GM13977 (cell line): ENCODE data around the gene DGAT2L6.

Source experiments
- DNase-seq: peaks from one replicate; pipeline ENCODE4 v3.0.0; 2012; ENCODE audit warnings: low spot score
- in situ Hi-C: fragments of 300-500 bp; cut with MboI; formaldehyde crosslinking; loops from one replicate; pipeline ENCODE4 v1.12.0; 2022; ENCODE audit warnings: low sequenced_read_pairs, low pct_unique_long_range_greater_than_20kb, mixed read lengths, inconsistent platforms; ENCODE audit not compliant: unreplicated experiment
- TF ChIP-seq, protein P1 (sequence below): IDR thresholded peaks from 2 replicates; pipeline ENCODE4 v1.5.1; 2012; ENCODE audit warnings: mild to moderate bottlenecking, control low read depth; ENCODE audit not compliant: insufficient read depth; ENCODE audit errors: extremely low read depth, missing control alignments

DGAT2L6 gene

DNA sequence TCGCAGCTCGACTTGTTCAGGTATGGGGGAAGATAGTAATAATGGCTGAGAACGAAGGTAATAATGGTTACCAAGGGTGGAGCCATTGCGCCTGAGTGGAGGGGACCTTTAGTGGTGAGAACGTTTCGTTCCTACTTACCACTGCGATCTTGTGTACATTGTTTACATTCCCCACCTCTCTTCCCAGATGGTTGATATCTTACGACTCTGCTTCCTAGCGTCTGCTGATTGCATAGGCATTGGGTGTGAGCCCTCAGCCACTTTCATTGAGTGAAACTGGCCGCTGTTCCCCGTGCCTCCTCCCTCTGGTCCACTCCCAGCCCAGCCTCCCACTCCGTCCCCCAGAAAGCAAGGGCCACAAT, 43.2 kb upstream of the DGAT2L6 start:
- no peak for DNase-seq
- in situ Hi-C loops, result no loop called here
- TF ChIP-seq, protein P1, sequence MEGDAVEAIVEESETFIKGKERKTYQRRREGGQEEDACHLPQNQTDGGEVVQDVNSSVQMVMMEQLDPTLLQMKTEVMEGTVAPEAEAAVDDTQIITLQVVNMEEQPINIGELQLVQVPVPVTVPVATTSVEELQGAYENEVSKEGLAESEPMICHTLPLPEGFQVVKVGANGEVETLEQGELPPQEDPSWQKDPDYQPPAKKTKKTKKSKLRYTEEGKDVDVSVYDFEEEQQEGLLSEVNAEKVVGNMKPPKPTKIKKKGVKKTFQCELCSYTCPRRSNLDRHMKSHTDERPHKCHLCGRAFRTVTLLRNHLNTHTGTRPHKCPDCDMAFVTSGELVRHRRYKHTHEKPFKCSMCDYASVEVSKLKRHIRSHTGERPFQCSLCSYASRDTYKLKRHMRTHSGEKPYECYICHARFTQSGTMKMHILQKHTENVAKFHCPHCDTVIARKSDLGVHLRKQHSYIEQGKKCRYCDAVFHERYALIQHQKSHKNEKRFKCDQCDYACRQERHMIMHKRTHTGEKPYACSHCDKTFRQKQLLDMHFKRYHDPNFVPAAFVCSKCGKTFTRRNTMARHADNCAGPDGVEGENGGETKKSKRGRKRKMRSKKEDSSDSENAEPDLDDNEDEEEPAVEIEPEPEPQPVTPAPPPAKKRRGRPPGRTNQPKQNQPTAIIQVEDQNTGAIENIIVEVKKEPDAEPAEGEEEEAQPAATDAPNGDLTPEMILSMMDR, result no peak

DNA sequence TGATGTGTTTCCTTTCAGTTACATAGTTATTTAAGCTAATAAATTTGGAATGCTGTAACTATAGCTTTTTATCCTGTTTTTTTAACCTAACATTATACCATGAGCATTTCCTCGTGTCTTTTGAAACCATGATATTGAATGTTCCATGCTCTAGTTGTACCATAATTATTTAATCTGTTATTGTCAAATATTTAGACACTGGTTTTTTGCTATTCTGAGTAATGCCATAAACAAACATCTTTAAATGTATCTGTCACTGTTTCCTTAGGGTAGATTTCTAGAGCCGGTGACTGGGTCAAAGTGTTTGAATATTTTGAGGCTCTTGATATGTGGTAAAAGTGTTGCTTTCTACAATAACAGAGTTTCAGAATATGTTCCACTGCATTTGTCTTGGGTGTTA, 38.7 kb upstream of the DGAT2L6 start:
- in situ Hi-C loops, result no loop called here
- no peak for DNase-seq
- TF ChIP-seq, protein P1, result no peak

DNA sequence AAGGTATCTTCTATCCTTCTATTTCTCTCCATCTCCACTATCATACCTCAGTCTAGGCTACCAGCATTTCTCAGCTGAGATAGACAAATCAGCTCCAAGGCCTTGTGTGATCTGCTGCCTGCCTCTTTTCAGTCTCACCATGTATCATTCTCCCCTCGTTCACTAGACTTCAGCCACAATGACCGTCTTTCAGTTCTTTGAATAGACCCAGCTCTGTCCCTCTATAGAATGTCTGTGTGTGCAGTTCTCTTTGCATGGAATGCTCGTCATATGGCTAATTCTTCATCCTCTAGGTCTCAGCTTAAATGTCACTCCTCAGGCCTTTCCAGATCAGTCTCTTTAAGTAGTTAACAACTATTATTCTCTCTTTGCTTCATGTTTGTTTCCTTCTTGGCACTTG, 37.5 kb upstream of the DGAT2L6 start:
- TF ChIP-seq, protein P1, result no peak
- in situ Hi-C loops, result no loop called here
- no peak for DNase-seq

DNA sequence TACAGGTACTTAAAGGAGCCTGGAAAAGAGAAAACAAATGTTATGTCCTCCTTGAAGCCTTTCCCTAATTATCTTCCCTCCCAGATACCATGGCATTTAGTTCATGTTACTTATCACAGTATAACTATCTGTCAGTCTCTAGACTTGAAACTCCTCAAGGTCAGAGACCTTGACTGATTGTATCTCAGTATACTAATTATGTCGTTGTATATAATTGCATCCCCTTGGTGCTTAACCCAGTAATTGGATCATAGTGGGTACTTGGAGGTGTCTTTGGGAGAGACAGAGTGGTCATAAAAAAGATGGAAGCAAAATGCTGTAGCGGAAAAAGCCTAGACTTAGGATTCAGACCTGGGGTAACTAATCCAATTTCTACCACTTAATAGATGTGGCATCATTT, 35.9 kb upstream of the DGAT2L6 start:
- no peak for DNase-seq
- in situ Hi-C loops, result no loop called here

DNA sequence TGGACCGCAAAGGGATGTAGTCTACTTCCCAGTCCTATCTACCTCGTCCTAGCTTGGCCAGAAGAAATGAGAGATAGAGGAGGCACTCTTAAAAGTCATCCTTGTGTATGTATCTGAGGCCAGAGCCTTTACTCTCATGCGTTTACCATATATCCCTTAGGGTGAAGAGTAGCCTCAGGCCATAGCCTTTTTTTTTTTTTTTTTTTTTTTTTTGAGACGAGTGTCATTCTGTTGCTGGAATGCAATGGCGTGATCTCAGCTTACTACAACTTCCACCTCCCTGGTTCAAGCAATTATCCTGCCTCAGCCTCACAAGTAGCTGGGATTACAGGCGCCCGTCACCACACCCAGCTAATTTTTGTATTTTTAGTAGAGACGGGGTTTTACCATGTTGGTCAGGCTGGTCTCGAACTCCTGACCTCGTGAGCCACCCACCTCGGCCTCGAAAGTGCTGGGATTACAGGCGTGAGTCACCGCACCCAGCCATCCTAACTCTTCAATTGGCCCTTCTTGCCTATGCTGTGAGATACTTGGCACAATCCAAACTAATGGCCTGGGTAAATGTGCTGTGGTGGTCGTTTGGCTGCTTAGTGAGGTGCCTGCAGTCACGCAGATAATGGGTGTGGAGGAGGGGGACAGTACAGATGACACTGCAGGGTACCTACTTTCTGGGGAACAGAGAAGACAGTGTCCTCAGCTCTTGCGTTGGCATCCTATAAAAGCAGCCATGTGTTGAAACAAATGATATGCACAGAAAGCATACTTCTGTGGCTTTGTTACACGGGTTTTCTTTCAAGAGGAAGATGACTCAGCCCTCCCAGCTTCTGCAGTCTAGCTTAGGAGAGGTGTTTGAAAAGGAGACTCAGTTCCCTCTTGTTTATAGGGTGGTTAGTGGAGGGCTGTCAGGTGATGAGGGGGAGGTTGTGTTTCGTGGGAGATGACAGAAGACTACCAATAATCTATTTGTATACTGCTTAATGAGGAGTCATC, 10.4 kb upstream of the DGAT2L6 start:
- TF ChIP-seq, protein P1, result no peak
- no peak for DNase-seq
- in situ Hi-C loops, result no loop called here

More for the DNA sequence above, 35.9 kb upstream of the DGAT2L6 start:
- TF ChIP-seq, protein P1, result no peak

DNA sequence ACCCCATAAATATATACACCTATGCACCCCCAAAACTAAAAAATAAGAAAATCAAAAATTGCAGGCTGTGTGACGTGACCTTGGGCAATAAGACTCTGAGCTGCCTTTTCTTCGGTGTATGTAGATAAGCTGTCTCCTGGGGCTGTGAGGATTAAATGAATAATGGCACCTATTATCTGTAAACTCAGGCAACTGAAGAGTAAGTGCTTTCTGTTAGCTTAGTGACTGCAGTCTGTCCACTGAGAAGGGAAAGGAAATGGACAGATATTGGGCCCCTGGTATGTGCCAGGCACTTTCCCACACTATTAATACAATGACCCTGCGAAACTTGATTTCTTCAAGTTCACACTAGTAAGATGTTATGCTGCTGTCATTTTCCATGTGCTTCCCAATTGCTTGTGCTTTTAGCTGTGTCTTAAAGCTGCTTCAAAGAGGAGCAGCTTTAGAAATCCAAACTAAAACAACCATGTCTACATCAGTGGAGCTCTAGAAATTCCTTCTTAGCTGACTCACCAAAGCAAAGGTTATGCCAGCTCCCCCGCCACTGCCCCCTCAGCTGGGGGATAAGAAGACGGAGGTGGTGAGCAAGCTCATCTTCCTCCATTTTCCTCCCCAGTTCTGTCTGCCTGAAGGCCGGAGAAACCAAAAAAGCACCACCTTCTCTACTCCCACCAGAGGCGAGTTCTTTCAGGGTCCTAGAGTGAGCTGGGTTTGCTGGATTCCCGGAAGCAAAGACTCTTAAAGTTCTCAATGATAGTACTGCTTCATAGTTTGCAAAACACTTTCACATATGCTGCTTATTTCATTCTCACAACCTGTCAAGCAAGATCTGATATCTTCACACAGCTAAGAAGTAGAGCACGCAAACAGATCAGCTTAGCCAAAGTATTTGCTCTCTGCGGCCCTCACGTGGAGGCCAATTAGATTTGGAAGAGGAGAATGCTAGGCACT, 8.8 kb upstream of the DGAT2L6 start:
- in situ Hi-C loops, result no loop called here
- no peak for DNase-seq

More for the DNA sequence above, 8.8 kb upstream of the DGAT2L6 start:
- TF ChIP-seq, protein P1, result no peak
